ENCODE data around the gene SMARCD3.

The SMARCD3 gene

GRCh38 chr7:151228024-151228866, 20.2 kb downstream of the SMARCD3 start:
- DNase-seq (no peak), ATAC-seq (no peak)
- Mint-ChIP-seq H3K4me1 (peaks cover 47% of the 10 kb centered on the region), H3K4me3 (peak overlapping the region; percentile 91), H3K27me3 (no peaks in the 10 kb centered on the region), H3K27ac (peak overlapping the region; percentile 96), H3K9me3 (no peaks in the 10 kb centered on the region), H3K36me3 (ENCODE audit: low read depth) (peaks cover 33% of the 10 kb centered on the region)

- ATAC-seq (peak; percentile 100), DNase-seq (peak; percentile 99)
- H3K27me3 Mint-ChIP-seq: no peaks in the 10 kb centered on the region
- peak within 1 kb of the TSS; percentile 91 for H3K4me3 Mint-ChIP-seq
- H3K4me1 Mint-ChIP-seq: peaks cover 42% of the 10 kb centered on the region
- peak within 1 kb of the TSS; percentile 96 for H3K27ac Mint-ChIP-seq
- no peaks in the 10 kb centered on the region for H3K9me3 Mint-ChIP-seq
- peaks cover 34% of the 10 kb centered on the region for H3K36me3 Mint-ChIP-seq (ENCODE audit: low read depth)
Measured at GRCh38 chr7:151226875-151227782, 21.4 kb downstream of the SMARCD3 start, which contains the start of gene ABCF2. ABCF2 (minus strand) TSS chr7:151227205; CDS start chr7:151226458, 747 bp downstream.

- DNase-seq: no peak
- peak overlapping the region; percentile 91 for H3K4me3 Mint-ChIP-seq
- H3K27ac Mint-ChIP-seq: peak overlapping the region; percentile 96
- peaks cover 36% of the 10 kb centered on the region for H3K4me1 Mint-ChIP-seq
- no peaks in the 10 kb centered on the region for H3K27me3 Mint-ChIP-seq
- ATAC-seq: no peak
- peaks cover 39% of the 10 kb centered on the region for H3K36me3 Mint-ChIP-seq (ENCODE audit: low read depth)
- no peaks in the 10 kb centered on the region for H3K9me3 Mint-ChIP-seq
Measured at GRCh38 chr7:151226560-151226874, 22.0 kb downstream of the SMARCD3 start.

GRCh38 chr7:151225948-151226510, 22.5 kb downstream of the SMARCD3 start:
- Mint-ChIP-seq H3K27me3 (no peaks in the 10 kb centered on the region), H3K27ac (peak overlapping the region; percentile 96), H3K36me3 (ENCODE audit: low read depth) (peaks cover 41% of the 10 kb centered on the region), H3K4me3 (peak overlapping the region; percentile 91), H3K9me3 (no peaks in the 10 kb centered on the region), H3K4me1 (peaks cover 32% of the 10 kb centered on the region)
- ATAC-seq: no peak
- DNase-seq: no peak

- peaks cover 32% of the 10 kb centered on the region for H3K4me1 Mint-ChIP-seq
- no peak overlapping the region for H3K4me3 Mint-ChIP-seq
- ATAC-seq (no peak), DNase-seq (no peak)
- no peak overlapping the region for H3K27ac Mint-ChIP-seq
- H3K9me3 Mint-ChIP-seq: no peaks in the 10 kb centered on the region
- no peaks in the 10 kb centered on the region for H3K27me3 Mint-ChIP-seq
- peaks cover 57% of the 10 kb centered on the region for H3K36me3 Mint-ChIP-seq (ENCODE audit: low read depth)
Measured at GRCh38 chr7:151223728-151224127, 24.8 kb downstream of the SMARCD3 start.

- DNase-seq (no peak), ATAC-seq (no peak)
- Mint-ChIP-seq H3K4me1 (no peaks in the 10 kb centered on the region), H3K27ac (no peak overlapping the region), H3K27me3 (no peaks in the 10 kb centered on the region), H3K36me3 (ENCODE audit: low read depth) (peaks cover 62% of the 10 kb centered on the region), H3K4me3 (no peak overlapping the region), H3K9me3 (no peaks in the 10 kb centered on the region)
Measured at GRCh38 chr7:151218170-151218569, 30.3 kb downstream of the SMARCD3 start.

GRCh38 chr7:151215396-151215795, 33.1 kb downstream of the SMARCD3 start:
- Mint-ChIP-seq H3K4me1 (no peaks in the 10 kb centered on the region), H3K27ac (no peak overlapping the region), H3K27me3 (no peaks in the 10 kb centered on the region), H3K9me3 (no peaks in the 10 kb centered on the region), H3K4me3 (no peak overlapping the region), H3K36me3 (ENCODE audit: low read depth) (peaks cover 45% of the 10 kb centered on the region)
- DNase-seq (no peak), ATAC-seq (no peak)

GRCh38 chr7:151213826-151214225, 34.7 kb downstream of the SMARCD3 start:
- DNase-seq (no peak), ATAC-seq (no peak)
- Mint-ChIP-seq H3K4me3 (no peak overlapping the region), H3K9me3 (no peaks in the 10 kb centered on the region), H3K27me3 (no peaks in the 10 kb centered on the region), H3K27ac (no peak overlapping the region), H3K4me1 (peaks cover 2% of the 10 kb centered on the region), H3K36me3 (ENCODE audit: low read depth) (peaks cover 35% of the 10 kb centered on the region)

GRCh38 chr7:151212626-151213025, 35.9 kb downstream of the SMARCD3 start:
- H3K4me3 Mint-ChIP-seq: no peak overlapping the region
- no peak for ATAC-seq
- peaks cover 9% of the 10 kb centered on the region for H3K4me1 Mint-ChIP-seq
- H3K27me3 Mint-ChIP-seq: no peaks in the 10 kb centered on the region
- H3K27ac Mint-ChIP-seq: no peak overlapping the region
- H3K36me3 Mint-ChIP-seq (ENCODE audit: low read depth): peaks cover 24% of the 10 kb centered on the region
- no peak for DNase-seq
- no peaks in the 10 kb centered on the region for H3K9me3 Mint-ChIP-seq

- Mint-ChIP-seq H3K36me3 (ENCODE audit: low read depth) (peaks cover 19% of the 10 kb centered on the region), H3K4me3 (no peak overlapping the region), H3K4me1 (peaks cover 21% of the 10 kb centered on the region), H3K27me3 (no peaks in the 10 kb centered on the region), H3K9me3 (no peaks in the 10 kb centered on the region), H3K27ac (no peak overlapping the region)
- DNase-seq (no peak), ATAC-seq (no peak)
Measured at GRCh38 chr7:151211155-151211772, 37.2 kb downstream of the SMARCD3 start.

GRCh38 chr7:151210087-151210854, 38.2 kb downstream of the SMARCD3 start, which contains the start of gene H2BK1:
H2BK1 (minus strand) TSS chr7:151210488; CDS start chr7:151210318, 170 bp downstream.
- peaks cover 25% of the 10 kb centered on the region for H3K4me1 Mint-ChIP-seq
- peaks cover 14% of the 10 kb centered on the region for H3K36me3 Mint-ChIP-seq (ENCODE audit: low read depth)
- H3K27me3 Mint-ChIP-seq: peaks cover 2% of the 10 kb centered on the region
- no peak within 1 kb of the TSS for H3K4me3 Mint-ChIP-seq
- H3K27ac Mint-ChIP-seq: no peak within 1 kb of the TSS
- DNase-seq (no peak), ATAC-seq (no peak)
- no peaks in the 10 kb centered on the region for H3K9me3 Mint-ChIP-seq

- H3K9me3 Mint-ChIP-seq: no peaks in the 10 kb centered on the region
- H3K36me3 Mint-ChIP-seq (ENCODE audit: low read depth): peaks cover 8% of the 10 kb centered on the region
- no peak overlapping the region for H3K27ac Mint-ChIP-seq
- H3K4me3 Mint-ChIP-seq: no peak overlapping the region
- peaks cover 7% of the 10 kb centered on the region for H3K27me3 Mint-ChIP-seq
- peaks cover 26% of the 10 kb centered on the region for H3K4me1 Mint-ChIP-seq
- ATAC-seq (no peak), DNase-seq (no peak)
Measured at GRCh38 chr7:151209588-151209987, 38.9 kb downstream of the SMARCD3 start.

GRCh38 chr7:151208253-151208862, 40.1 kb downstream of the SMARCD3 start:
- no peak for ATAC-seq
- H3K36me3 Mint-ChIP-seq (ENCODE audit: low read depth): peaks cover 1% of the 10 kb centered on the region
- H3K9me3 Mint-ChIP-seq: no peaks in the 10 kb centered on the region
- no peak overlapping the region for H3K27ac Mint-ChIP-seq
- peaks cover 26% of the 10 kb centered on the region for H3K4me1 Mint-ChIP-seq
- no peak overlapping the region for H3K4me3 Mint-ChIP-seq
- DNase-seq: no peak
- H3K27me3 Mint-ChIP-seq: peaks cover 9% of the 10 kb centered on the region

All from activated naive CD8-positive, alpha-beta T cell treated with anti-CD3 and anti-CD28 coated beads, Interleukin-2, amount 50 U/mL, for 24 hours (primary cell).